ENCODE measurements around the gene ZC2HC1B. TPM values are rescaled to one million over a fixed set of nuclear protein-coding genes. Genes with fewer than 3 reads are reported as not detected.

The ZC2HC1B gene
- total RNA-seq, 6 experiments from 2014 or later, result not detected

- Mint-ChIP-seq H3K4me1 (ENCODE audit: low read depth) (no peaks in the 10 kb centered on the region), H3K36me3 (ENCODE audit: low read depth) (peaks cover 10% of the 10 kb centered on the region; the same call in 1 of the 2 replicates), H3K9me3 (peaks cover 13% of the 10 kb centered on the region), H3K27me3 (ENCODE audit: insufficient read depth) (no peaks in the 10 kb centered on the region; the same call in 1 of the 2 replicates), H3K27ac (no peak overlapping the region), H3K4me3 (no peak overlapping the region)
- TF ChIP-seq, protein P1, sequence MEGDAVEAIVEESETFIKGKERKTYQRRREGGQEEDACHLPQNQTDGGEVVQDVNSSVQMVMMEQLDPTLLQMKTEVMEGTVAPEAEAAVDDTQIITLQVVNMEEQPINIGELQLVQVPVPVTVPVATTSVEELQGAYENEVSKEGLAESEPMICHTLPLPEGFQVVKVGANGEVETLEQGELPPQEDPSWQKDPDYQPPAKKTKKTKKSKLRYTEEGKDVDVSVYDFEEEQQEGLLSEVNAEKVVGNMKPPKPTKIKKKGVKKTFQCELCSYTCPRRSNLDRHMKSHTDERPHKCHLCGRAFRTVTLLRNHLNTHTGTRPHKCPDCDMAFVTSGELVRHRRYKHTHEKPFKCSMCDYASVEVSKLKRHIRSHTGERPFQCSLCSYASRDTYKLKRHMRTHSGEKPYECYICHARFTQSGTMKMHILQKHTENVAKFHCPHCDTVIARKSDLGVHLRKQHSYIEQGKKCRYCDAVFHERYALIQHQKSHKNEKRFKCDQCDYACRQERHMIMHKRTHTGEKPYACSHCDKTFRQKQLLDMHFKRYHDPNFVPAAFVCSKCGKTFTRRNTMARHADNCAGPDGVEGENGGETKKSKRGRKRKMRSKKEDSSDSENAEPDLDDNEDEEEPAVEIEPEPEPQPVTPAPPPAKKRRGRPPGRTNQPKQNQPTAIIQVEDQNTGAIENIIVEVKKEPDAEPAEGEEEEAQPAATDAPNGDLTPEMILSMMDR (IDR thresholded peaks at IDR 0.05), result no peak
- DNase-seq, result no peak
These were observed 18.2 kb downstream of the ZC2HC1B start for GRCh38 chr6:143882401-143882930.

DNA sequence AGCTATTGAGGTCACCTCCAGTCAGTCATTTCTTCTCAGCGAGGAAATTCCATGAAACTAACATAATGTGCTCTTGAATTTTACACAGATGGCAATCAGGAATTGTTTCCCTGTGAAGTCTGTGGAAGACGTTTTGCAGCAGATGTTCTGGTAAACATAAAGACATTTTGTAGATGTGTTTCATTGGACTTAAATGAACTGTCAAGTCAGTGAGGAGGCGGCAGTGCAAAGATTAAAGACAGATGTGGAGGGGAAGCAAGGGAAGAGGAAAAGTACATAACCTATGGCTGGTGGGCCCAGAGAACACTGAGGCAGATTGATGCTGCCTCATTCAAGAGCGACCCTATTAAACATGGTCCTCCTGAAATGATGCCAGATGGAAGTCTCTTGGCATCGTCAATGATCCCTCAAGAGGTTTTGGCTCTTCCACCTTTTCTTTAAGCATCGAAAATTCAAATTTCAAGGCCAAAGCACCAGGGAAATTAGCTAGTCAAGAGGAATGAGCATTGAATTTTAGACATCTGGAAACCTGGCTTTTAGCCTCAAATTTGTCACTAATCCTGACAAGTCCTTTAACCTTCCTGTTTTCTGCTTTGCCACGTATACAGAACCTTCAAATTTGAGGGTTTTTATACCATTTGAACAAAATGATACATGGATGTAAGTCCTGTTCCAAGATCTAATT is 20.1 kb downstream of the ZC2HC1B start:
- TF ChIP-seq, protein P1 (IDR thresholded peaks at IDR 0.05), result no peak
- Mint-ChIP-seq H3K27ac (no peak overlapping the region), H3K9me3 (no peaks in the 10 kb centered on the region; the same call in 1 of the 2 replicates), H3K36me3 (ENCODE audit: low read depth) (no peaks in the 10 kb centered on the region; the same call in 1 of the 2 replicates), H3K4me3 (no peak overlapping the region), H3K27me3 (ENCODE audit: insufficient read depth) (no peaks in the 10 kb centered on the region; the same call in 1 of the 2 replicates), H3K4me1 (ENCODE audit: low read depth) (no peaks in the 10 kb centered on the region)
- DNase-seq, result no peak

DNA sequence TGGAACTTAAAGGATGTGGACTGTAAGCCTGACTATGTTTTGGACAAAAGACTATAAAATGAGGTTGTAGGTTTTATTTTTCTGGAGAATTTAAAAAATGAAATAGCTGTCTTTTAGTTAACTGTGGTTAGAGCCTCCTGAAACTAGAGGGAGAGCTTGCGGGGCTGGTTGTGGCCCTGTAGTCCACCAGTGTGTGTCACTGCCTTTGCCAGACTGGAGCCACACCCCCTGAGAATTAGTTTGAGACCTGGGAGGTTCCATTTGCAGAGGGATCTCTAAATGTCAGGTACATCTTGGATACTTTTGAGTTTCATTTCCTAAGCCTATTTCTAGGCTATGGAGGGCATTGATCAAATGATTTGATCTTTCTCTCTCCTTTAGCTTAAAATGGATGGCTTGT is 20.8 kb downstream of the ZC2HC1B start:
- Mint-ChIP-seq H3K27me3 (ENCODE audit: insufficient read depth) (no peaks in the 10 kb centered on the region; the same call in 1 of the 2 replicates), H3K9me3 (no peaks in the 10 kb centered on the region), H3K4me3 (no peak overlapping the region), H3K27ac (no peak overlapping the region), H3K36me3 (ENCODE audit: low read depth) (no peaks in the 10 kb centered on the region), H3K4me1 (ENCODE audit: low read depth) (no peaks in the 10 kb centered on the region)
- TF ChIP-seq, protein P1 (IDR thresholded peaks at IDR 0.05), result no peak
- DNase-seq, result no peak

DNA sequence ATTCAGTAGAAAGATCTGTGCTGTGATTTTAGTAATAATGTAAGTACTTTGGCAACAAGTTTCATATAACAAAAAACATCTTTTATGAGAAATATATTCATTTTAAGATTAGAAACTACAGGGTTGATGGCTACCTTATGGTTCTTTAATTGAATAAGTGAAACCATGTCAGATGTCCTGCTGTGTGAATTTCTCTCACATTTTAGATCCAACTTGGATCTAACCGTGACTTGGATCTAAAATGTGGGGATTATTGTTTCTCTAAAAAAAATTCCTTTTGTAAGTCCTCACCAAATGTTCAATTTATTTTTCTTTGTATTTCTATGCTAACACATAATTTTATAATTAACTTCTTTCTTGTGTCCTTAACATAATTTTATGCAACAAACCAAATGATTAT is 30.4 kb downstream of the ZC2HC1B start:
- TF ChIP-seq, protein P1 (IDR thresholded peaks at IDR 0.05), result no peak
- no peak for DNase-seq
- Mint-ChIP-seq H3K27ac (no peak overlapping the region), H3K4me1 (ENCODE audit: low read depth) (no peaks in the 10 kb centered on the region), H3K4me3 (no peak overlapping the region), H3K27me3 (ENCODE audit: insufficient read depth) (peaks cover 8% of the 10 kb centered on the region), H3K36me3 (ENCODE audit: low read depth) (no peaks in the 10 kb centered on the region), H3K9me3 (no peaks in the 10 kb centered on the region)

DNA sequence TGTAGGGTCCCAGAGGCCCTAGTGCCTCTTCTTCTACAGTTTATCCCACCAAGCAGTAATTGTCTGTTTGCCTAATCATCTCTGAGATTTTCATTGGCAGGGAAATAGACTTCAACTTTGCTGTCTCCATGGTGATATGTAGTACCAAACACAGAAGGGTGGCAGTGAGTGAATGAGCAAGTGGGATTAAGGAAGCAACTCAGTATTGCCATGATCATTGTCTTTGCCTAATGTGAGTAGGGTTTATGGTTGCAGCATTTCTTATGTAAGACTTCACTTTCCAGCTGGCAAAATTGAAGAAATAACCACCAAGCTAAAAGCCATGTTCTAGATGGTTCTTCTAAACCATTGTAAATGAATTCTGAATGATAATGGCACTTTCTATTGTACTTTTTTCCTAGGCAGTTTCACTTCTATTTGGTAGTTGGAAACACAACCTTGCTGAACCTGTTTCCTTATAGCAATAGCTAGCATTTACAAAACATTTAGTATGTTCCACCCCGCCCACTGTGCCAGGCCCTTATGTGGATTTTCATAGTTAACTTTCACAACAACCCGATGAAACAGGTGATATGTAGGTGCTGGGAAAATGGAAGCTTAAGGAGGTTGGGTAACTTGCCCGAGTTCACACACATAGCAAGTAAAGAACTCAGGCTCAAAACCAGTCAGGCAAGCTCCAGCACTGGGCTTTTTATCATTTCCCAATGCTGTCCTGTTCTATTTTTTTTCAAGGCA is 32.0 kb downstream of the ZC2HC1B start:
- TF ChIP-seq, protein P1 (IDR thresholded peaks at IDR 0.05), result no peak
- Mint-ChIP-seq H3K27ac (no peak overlapping the region), H3K9me3 (no peaks in the 10 kb centered on the region), H3K36me3 (ENCODE audit: low read depth) (no peaks in the 10 kb centered on the region), H3K27me3 (ENCODE audit: insufficient read depth) (peaks cover 10% of the 10 kb centered on the region), H3K4me1 (ENCODE audit: low read depth) (no peaks in the 10 kb centered on the region), H3K4me3 (no peak overlapping the region)
- no peak for DNase-seq
